NCI-H146 treated with DMSO at 0.1 percent for 48 hours (cell line): Measurements from ENCODE around the gene OR6B1.
"Not testable (repeated sequence)": the region's sequence is repeated elsewhere in the genome, so short reads cannot be mapped to it uniquely, and the experiment has no call there.

Source experiments
- DNase-seq: peaks from one replicate; lab custom pipeline; 2025; ENCODE audit not compliant: unreplicated experiment; lab: John Stamatoyannopoulos, UW

OR6B1 gene

DNA sequence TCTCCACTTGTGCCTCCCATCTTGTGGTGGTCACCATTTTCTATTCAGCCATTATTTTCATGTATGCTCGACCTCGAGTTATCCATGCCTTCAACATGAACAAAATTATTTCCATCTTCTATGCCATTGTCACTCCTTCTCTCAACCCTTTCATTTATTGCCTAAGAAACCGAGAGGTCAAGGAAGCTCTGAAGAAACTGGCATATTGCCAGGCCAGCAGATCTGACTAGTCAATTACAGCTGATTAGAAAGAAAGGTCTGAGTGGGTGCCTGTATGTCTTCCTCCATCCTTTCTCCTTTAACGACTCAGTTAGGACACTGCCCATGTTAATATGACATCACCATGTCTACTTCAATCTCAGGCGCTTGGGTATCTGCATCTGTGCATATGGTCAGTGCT lies 4.6 kb downstream of the OR6B1 start:
- DNase-seq = no peak

DNA sequence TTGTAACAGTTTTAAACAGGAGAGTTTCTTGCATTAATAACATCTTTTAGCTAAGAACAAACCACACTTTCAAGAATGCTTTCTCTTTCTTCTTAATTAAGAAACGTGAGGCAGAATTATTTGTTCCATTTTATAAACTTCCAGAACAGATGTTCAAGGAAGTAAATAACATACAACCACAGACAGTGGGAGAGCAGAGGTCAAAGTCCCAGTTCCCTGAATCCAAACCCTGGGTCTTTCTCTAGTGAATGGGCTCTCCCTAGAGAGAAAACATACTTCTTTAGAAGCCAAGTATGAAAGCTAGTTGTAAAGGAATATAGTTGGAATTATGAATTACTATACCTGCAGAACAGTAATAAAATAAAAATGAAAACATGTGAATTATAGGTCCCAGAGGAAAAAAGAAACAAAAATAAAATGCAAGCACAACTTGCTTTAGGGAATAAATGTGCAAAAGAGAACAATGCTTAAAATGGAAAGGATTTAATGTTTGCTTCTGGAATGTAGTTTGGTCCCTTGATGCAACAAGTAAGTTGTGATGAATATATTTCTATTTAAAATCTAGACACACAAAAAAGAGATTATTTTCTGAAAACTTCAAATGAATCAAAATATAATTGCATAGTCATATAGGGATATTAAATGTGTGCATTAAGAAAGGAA lies 6.0 kb downstream of the OR6B1 start:
- no peak for DNase-seq

DNA sequence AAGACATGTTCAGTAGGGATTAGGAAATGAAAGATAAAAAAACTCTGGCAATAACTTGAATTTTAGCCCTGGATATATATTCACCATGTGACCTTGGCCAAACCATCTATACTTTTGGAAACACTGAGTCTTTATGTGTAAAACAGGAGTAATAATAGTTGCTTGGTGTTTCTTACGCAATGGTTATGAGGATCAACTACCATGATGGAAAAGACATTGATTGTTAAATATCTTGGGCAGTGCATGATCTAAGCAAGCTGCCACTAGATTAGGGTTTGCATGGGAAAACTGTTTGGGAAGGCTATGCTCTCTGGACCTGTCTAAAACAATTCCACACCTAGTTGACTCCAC lies 6.5 kb downstream of the OR6B1 start:
- no peak for DNase-seq

DNA sequence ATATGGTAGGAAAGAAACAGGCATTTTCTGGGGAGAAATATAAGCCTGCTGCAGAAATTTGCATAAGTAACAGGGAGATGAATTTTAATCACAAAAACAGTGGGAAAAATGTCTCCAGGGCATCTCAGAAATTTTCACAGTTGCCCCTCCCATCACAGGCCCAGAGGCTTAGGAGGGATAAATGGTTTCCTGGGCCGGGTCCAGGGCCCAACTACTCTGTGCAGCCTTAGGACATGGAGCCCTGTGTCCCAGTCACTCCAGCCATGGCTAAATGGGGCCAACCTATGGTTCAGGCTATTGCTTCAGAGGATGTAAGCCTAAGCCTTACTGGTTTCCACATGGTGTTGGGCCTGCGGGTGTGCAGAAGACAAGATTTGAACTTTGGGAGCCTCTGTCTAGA lies 9.2 kb downstream of the OR6B1 start:
- no peak for DNase-seq

DNA sequence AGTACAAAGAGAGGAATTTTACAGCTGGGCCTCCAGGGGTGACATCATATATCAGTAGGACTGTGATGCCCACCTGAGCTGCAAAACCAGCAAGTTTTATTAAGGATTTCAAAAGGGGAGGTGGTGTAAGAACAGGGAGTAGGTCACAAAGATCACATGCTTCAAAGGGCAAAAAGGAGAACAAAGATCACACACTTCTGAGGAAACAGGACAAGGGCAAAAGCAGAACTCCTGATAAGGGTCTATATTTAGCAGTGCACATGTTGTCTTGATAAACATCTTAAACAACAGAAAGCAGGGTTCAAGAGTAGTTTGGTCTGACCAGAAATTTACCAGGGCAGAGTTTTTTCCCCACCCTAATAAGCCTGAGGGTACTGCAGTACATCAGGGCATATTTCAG lies 9.9 kb downstream of the OR6B1 start:
- DNase-seq = not testable (repeated sequence)

DNA sequence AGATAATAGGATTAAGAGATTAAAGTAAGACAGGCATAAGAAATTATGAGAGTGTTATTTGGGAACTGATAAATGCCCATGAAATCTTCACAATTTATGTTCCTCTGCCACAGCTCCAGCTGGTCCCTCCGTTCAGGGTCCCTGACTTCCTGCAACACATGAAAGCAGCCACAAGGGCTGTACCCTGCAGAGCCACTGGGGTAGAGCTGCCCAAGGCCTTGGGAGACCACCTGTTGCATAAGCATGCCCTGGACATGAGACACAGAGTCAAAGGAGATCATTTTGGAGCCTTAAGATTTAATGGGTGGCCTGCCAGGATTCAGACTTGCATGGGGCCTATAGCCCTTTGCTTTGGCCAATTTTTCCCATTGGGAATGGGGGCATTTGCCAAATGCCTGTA lies 10.7 kb downstream of the OR6B1 start:
- DNase-seq = not testable (repeated sequence)

DNA sequence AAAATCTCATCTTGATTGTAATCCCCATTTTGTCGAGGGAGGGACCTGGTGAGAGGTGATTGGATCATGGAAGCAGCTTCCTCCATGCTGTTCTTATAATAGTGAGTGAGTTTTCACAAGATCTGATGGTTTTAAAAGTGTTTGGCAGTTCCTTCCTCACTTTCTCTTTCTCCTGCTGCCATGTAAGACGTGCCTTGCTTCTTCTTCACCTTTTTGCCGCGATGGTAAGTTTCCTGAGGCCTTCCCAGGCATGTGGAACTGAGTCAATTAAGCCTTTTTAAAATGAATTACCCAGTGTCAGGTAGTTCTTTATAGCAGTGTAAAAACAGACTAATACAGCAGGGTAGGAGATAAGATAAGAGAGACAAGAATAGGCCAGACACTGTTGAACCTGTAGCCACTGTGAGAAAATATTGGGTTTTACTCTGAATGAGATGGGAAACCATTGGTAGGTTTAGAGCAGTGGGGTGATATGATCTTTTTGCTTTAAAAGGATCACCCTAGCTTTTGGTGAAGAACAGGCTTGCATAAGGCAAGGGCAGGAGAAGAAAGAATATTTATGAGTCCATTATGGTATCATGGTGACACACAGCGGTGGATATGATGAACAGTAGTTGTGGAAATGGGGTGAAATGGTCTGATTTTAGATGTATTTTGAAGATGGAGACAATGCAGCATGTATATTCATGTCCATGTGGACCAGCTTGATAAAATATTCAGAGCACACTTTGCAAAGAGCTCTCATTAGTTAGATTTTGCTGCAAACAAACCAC lies 11.5 kb downstream of the OR6B1 start:
- DNase-seq = no peak

DNA sequence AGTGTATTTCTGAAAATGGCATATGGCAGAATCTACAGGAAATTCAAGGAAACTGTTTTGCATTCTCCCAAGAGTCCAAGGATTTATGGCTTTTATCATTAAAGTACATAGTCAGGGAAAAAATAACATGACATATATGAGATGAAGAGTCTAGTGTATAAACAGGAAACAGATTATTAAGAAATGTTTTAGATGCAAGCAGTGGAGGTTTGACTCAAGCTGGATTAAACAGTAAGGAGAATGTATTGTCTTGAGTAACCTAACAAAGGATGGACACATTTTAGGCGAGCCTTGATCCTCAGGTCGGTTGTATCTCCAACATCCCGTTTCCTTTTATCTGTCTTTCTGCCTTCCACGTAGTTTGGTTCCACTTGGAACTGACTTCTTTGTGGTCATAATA lies 17.9 kb downstream of the OR6B1 start:
- DNase-seq = no peak

DNA sequence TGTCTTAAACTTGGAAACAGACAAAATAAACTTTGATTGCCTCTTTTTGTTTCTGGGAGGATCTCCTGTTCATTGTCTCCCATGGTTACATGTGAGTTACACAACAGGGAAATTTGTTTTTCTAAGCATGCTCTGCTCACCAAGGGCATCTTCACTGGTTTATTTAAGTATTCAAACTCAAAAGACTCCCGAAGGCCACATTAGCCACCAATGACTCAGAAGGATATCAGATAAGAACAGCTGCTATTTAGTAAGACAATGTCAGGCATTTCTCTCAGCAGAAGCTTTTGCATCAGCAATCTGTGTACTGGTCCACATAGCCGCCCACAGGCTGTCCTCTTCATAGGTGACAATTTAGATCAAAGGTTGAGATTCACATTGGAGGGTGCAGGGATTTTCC lies 19.3 kb downstream of the OR6B1 start:
- DNase-seq = no peak

DNA sequence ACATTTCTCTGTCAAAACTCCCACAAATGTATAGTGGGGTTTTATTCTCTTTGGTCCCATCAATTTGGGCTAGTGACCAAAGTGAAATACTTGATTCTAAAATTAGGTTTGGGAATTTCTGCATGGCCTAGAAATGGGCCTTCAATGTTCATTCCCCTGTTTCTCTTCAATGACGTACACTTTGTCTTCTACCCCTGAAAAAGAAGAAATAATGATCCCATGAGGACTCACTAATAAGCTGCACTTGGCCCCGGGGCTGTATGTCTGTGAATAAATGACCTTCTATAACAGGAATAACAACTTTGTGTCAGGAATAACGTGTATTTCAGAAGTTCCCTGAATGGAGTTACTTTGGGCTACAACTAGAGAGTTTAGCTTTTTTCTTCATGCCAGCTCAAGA lies 20.2 kb downstream of the OR6B1 start:
- no peak for DNase-seq

DNA sequence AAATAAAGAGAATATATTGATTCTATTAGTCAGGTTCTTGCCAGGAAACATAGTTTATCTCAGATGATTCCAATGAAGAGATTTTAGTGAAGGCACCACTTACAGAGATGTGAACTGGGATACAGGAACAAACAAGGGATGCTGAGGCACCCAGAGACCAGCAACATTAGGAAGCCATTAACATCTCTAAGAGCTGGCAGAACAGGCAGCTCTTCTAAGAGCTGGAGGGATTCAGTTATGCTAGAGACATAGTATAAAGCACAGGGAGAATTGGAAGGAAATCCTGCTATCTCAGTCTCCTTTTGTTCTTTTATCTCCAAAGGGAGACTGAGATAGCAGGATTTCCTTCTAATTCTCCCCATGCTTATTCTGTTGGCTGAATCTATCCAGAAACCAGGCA lies 22.0 kb downstream of the OR6B1 start:
- no peak for DNase-seq

DNA sequence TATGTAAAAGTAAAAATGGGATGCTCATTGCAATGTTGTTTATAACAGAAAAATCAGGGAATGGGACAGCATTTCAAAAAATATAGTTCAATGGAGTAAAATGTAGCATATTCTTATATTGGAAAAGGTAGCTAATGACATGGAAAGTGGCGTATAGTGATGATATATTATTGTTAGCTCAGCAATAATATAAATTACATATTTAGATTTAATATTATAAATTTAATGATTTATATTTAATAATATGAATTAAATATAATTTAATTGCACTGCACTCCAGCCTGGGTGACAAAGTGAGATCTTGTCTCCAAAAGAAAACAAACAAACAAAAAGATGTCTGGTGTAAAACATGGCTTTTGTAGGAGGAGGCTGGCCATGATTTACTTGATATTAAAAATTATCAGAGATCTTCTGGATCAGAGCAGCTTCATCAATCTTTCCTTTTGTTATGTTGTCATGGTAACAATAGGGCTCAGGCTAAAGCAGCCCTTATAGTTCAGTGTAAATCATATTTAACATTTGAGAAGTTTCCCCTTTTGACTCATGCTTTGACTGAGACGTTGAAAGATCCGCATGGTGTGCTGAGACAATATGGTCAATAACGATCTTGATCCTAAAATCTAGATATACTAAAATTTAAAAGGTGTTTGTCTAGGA lies 23.2 kb downstream of the OR6B1 start:
- no peak for DNase-seq

DNA sequence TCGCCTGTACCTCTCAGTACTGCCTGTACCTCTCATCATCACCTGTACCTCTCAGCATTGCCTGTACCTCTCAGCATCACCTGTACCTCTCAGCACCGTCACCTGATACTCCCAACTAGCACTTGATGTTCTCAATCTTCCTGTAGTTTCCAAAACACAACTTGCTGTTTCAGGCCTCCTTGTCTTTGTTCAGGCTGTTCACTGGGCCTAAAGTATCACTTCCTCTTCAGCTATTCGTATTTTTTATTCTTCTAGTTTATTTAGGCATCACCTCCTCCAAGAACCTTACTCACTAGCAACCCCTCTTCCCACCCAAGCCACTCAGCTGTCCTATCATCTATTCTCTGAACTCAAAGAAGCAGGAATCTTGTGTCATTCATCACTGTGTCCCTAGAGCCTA lies 24.1 kb downstream of the OR6B1 start:
- no peak for DNase-seq

DNA sequence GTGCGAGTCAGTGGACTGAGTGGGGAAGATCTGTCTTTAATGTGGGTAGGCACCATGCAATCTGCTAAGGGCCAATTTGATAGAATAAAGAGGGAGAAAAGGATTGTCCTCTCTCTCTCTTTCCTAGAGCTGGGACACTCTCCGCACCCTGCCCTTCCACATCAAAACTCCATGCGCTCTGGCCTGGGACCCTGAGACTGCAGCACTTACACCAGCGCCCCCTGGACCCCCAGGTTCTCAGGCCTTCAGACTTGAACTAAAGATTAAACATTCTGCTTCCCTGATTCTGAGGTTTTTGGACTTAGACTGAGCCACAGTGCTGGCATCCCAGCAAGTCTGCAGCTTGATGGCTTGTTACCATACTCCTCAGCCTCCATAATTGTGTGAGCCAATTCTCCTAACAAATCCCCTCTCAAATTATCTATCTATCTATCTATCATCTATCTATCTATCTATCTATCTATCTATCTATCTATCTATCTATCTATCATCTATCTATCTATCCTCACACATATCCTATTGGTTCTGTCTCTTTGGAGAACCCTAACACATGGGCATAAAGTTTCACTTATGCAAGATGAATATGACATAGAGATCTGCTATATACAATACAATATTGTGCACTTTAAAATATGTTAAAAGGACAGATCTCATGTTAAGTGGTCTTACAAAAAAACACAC lies 26.2 kb downstream of the OR6B1 start:
- DNase-seq = no peak

DNA sequence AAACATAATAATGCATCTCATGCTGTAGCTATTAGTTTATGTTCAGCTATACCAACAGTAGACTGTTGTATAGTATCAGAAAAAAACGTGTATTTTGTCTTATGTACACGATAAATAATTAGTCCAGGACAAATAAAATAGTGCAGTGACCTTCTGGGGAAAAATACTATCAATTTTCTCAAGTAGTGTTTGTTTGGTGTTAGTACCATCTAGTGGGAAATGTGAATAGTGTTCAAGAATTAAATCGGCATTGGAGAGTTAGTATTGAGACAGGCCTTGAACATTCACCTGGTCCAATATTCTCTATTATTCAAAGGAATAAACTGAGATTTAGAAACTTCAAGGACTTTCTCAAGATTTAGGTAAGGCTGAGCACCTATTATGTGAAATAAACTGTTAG lies 26.9 kb downstream of the OR6B1 start:
- DNase-seq = no peak

DNA sequence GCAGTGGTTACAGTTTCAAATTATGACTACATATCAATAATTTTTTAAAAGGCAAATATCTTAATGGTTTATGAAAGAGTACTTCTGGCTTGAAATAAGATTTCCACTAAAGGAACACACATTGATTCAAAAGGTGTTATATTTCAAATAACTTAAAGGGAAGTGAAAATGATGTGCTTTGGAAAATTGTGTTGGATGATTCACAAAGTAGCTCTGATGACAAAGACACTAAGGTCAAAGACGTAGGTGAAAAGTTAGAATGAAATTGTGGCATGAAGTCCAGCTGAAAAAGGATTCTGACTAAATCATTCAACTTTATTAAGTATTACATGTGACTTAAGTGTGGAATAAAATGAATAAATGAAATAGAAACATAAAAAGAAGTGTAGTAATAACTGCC lies 27.9 kb downstream of the OR6B1 start:
- no peak for DNase-seq

DNA sequence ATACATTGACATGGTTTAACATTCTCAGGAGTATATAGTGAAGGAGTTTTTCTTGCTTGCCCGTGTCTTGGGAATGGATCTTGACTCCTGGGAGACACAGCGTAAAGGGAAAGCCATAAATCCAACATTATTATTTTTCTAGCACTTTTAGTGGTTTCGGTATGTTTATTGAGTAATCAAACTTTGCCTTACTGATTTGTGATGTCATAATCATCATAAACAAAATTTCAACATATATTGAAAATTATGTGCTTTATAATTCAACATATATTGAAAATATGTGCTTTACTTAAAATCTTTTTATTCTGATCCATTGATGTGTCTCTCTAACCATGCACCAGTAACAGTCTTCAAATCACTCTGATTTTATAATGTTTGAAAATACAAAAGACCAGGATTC lies 28.4 kb downstream of the OR6B1 start:
- DNase-seq = no peak

DNA sequence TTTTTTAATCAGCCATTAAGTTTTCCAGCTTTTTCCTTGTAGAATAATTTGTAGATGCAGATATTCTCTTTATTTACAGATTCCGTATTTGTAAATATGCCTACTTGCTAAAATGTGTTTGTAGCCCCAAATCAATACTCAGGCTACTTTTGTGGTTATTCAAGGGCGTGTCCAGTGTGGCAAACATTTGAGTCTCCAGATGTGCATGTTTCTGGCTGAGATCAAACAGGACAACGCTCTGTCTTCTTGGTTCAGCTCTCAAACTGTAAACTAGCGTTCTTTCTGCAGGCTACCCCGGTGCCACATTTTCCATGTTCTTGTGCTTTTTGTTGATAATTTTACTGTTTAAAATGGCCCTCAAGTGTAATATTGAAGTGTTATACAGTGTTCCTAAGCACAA lies 32.4 kb downstream of the OR6B1 start:
- DNase-seq = no peak

DNA sequence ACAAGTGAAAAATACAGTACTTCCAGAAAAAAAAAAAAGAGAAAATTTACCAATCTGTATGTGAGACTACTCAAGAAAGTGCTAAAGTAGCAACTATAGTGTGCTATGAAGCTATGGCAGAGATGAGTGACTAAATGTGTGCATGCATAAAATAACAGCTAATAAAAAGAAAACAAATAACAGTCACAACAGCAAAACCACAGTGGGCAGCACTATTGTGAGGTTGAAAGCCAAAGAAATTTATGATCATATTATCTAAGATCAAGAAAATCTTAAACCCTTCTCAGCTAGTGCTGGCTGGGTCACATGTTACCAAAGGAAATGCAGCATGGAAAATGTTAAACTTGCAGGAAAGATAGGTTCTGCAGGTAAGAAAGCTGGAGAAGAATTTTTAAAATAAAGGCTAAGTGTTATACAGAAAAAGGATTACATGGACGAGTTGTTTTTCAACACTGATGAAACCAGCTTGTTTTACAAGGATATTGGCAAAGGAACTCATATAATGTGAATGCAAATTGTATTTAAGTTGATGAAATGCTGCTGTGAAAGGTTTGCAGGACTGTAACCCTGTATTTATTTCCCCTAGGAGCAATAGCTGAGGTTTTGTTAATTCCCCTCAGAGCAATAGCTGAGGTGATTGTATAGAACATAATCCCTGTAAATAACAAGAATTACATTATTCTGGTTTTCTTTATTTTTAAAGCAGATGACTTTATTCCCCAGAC lies 33.0 kb downstream of the OR6B1 start:
- DNase-seq = no peak

DNA sequence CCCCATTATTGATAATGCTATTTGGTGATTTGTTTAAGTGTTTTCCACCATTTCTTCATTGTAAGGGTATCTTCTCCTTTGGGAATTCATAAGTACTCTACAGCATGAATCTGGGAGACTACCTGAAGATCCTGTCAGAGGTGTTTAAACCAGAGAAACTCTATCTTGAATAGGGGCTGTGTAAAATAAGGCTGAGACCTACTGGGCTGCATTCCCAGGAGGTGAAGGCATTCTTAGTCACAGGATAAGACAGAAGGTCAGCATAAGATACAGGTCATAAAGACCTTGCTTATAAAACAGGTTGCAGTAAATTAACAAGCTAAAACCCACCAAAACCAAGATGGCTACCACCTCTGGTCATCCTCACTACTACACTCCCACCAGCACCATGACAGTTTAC lies 35.3 kb downstream of the OR6B1 start:
- no peak for DNase-seq

DNA sequence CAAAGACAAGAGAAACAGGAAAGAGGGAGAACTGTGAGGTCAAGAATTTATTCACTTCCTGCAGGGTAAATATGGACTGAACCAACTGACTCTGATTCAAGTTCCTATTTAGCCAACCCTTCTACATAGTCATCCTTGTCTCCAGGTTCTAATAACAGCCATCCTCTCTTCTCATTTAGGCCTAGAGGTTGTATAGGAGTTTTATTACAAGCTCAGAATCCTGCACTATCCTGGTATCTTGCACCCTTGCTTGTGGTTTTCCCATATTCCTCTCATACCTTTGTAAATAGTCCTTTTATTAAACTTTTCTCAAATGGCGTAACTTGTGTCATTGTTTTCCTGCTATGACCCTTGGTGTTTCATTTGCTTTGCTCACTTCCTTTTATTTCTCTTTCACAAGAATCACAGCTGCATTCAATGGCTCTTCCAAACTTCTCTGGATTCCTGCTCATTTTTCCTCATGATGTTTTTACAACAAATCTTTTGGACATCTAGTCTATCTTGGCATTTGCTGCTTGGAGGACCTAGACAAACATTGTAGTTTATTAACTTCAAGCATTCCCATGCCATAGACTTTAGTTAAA lies 36.3 kb downstream of the OR6B1 start:
- DNase-seq = no peak
